ENCODE data around the gene PMM1. TPM values are rescaled to one million over a fixed set of nuclear protein-coding genes. Genes with fewer than 3 reads are reported as not detected.

The PMM1 gene
- total RNA-seq, 2 donors from 2014 or later, result 49.3 to 53.2 TPM

- Histone ChIP-seq H3K4me3 (no peak overlapping the region), H3K9ac (ENCODE audit: low read depth in 2 of 2, low read length in 2 of 2) (no peak overlapping the region), H3K27ac (no peak overlapping the region), H3K36me3 (no peaks in the 10 kb centered on the region), H3K4me1 (no peaks in the 10 kb centered on the region), H3K27me3 (no peaks in the 10 kb centered on the region), H3K9me3 (no peaks in the 10 kb centered on the region)
- intact Hi-C loops (cut with DNase I), result no loop called here
- DNase-seq, result no peak
- TF ChIP-seq, protein P1, sequence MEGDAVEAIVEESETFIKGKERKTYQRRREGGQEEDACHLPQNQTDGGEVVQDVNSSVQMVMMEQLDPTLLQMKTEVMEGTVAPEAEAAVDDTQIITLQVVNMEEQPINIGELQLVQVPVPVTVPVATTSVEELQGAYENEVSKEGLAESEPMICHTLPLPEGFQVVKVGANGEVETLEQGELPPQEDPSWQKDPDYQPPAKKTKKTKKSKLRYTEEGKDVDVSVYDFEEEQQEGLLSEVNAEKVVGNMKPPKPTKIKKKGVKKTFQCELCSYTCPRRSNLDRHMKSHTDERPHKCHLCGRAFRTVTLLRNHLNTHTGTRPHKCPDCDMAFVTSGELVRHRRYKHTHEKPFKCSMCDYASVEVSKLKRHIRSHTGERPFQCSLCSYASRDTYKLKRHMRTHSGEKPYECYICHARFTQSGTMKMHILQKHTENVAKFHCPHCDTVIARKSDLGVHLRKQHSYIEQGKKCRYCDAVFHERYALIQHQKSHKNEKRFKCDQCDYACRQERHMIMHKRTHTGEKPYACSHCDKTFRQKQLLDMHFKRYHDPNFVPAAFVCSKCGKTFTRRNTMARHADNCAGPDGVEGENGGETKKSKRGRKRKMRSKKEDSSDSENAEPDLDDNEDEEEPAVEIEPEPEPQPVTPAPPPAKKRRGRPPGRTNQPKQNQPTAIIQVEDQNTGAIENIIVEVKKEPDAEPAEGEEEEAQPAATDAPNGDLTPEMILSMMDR (IDR thresholded peaks at IDR 0.05), result no peak
Measured at GRCh38 chr22:41567512-41567768, 22.2 kb downstream of the PMM1 start.

GRCh38 chr22:41565403-41566054 is 24.1 kb downstream of the PMM1 start:
- H3K27me3 ChIP-seq, result no peaks in the 10 kb centered on the region
- H3K4me3 ChIP-seq, result no peak overlapping the region
- no peak overlapping the region for H3K27ac ChIP-seq
- intact Hi-C loops (cut with DNase I), result no loop called here
- no peaks in the 10 kb centered on the region for H3K9me3 ChIP-seq
- H3K9ac ChIP-seq (ENCODE audit: low read depth in 2 of 2, low read length in 2 of 2), result no peak overlapping the region
- TF ChIP-seq, protein P1 (IDR thresholded peaks at IDR 0.05), result no peak
- H3K36me3 ChIP-seq, result no peaks in the 10 kb centered on the region
- H3K4me1 ChIP-seq, result no peaks in the 10 kb centered on the region
- no peak for DNase-seq

DNA sequence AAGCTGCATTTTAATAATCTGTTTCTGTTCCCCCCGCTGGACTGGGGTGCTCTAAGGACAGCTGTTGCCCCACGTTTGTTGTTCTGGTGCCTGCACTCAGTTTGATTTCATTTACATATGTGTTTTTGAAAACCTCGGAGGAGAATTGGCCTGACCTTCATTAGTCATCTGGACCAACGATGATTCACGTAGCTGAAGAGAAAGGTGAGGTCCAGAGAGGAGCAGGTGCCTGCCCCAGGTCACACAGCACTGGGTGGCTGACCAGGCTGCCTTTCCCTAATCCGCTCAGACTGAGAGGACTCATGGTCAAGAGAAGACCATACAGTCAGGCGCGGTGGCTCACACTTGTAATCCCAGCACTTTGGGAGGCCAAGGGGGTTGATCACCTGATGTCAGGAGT is 25.1 kb downstream of the PMM1 start:
- H3K9ac ChIP-seq (ENCODE audit: low read depth in 2 of 2, low read length in 2 of 2), result no peak overlapping the region
- H3K4me1 ChIP-seq, result no peaks in the 10 kb centered on the region
- DNase-seq, result no peak
- H3K36me3 ChIP-seq, result no peaks in the 10 kb centered on the region
- TF ChIP-seq, protein P1 (IDR thresholded peaks at IDR 0.05), result no peak
- no peaks in the 10 kb centered on the region for H3K27me3 ChIP-seq
- intact Hi-C loops (cut with DNase I), result no loop called here
- H3K4me3 ChIP-seq, result no peak overlapping the region
- H3K27ac ChIP-seq, result no peak overlapping the region
- H3K9me3 ChIP-seq, result no peaks in the 10 kb centered on the region

DNA sequence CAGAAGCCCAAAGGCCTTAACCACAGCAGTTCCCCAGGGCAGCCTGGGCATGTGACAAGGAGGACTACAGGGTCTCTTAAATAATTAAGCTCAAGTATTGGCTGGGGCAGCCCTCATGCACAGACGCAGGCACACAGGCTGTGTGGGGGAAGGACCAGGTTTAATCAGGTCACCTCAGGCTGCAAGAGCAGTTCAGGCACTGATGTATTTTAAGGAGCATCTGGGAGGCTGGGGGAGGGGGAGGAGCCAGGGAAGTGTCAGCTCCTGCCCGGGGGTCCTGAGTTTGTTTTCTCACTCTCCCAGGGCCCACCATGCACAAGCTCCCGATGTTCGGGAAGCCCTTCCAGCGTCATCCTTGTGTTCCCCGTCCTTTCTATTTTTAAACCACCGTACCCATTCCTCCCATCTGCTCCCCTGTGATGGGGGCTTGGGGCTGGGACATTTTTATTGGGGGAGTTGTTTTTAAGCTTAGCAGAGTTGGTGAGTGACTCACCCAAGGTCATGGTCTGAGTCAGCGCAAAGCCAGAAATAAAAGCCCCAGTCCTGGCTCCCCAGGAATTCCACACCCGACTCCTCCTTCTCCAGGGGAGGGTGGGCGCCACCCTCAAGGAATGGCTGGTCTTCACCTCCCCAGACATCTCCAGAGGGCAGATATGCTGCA is 26.5 kb downstream of the PMM1 start:
- Histone ChIP-seq H3K4me3 (no peak overlapping the region), H3K27me3 (no peaks in the 10 kb centered on the region), H3K4me1 (no peaks in the 10 kb centered on the region), H3K9me3 (no peaks in the 10 kb centered on the region), H3K27ac (no peak overlapping the region), H3K36me3 (no peaks in the 10 kb centered on the region), H3K9ac (ENCODE audit: low read depth in 2 of 2, low read length in 2 of 2) (no peak overlapping the region)
- intact Hi-C loops (cut with DNase I), result no loop called here
- DNase-seq, result no peak
- TF ChIP-seq, protein P1 (IDR thresholded peaks at IDR 0.05), result no peak

GRCh38 chr22:41562461-41562860 is 27.2 kb downstream of the PMM1 start:
- H3K9me3 ChIP-seq, result no peaks in the 10 kb centered on the region
- no peak for DNase-seq
- intact Hi-C loops (cut with DNase I), result no loop called here
- no peak overlapping the region for H3K4me3 ChIP-seq
- no peaks in the 10 kb centered on the region for H3K4me1 ChIP-seq
- no peak overlapping the region for H3K27ac ChIP-seq
- no peaks in the 10 kb centered on the region for H3K27me3 ChIP-seq
- H3K9ac ChIP-seq (ENCODE audit: low read depth in 2 of 2, low read length in 2 of 2), result no peak overlapping the region
- TF ChIP-seq, protein P1 (IDR thresholded peaks at IDR 0.05), result no peak
- H3K36me3 ChIP-seq, result no peaks in the 10 kb centered on the region
